ENCODE results near the gene MYOM3. TPM values are rescaled to one million over a fixed set of nuclear protein-coding genes. Genes with fewer than 3 reads are reported as not detected.

Gene MYOM3
- polyA plus RNA-seq, 1 donor from 2014 or later = not detected

- no peaks in the 10 kb centered on the region for H3F3A ChIP-seq (ENCODE audit: insufficient read depth, low read length, poor library complexity, severe bottlenecking)
- H3K36me3 ChIP-seq (ENCODE audit: insufficient read depth, low read length) = no peaks in the 10 kb centered on the region
- no peak overlapping the region for H2AFZ ChIP-seq (ENCODE audit: low read depth, low read length)
- no peaks in the 10 kb centered on the region for H4K20me1 ChIP-seq (ENCODE audit: insufficient read depth)
- no peak overlapping the region for H3K9ac ChIP-seq (ENCODE audit: low read length)
- no peaks in the 10 kb centered on the region for H3K79me2 ChIP-seq (replicated peaks; ENCODE audit: insufficient read depth, low read length)
- no peaks in the 10 kb centered on the region for H3K9me3 ChIP-seq (ENCODE audit: low read length)
- no peak overlapping the region for H3K4me3 ChIP-seq (ENCODE audit: low read length)
- TF ChIP-seq SMC3 (conservative IDR thresholded peaks at IDR 0.05; ENCODE audit: poor library complexity) = no peak
- no peak for TF ChIP-seq EP300 (conservative IDR thresholded peaks at IDR 0.05; ENCODE audit: poor library complexity, severe bottlenecking)
- TF ChIP-seq EZH2 (IDR thresholded peaks at IDR 0.05; ENCODE audit: borderline replicate concordance, insufficient read depth, low read length, poor library complexity, severe bottlenecking) = no peak
- TF ChIP-seq POLR2AphosphoS5 (IDR thresholded peaks at IDR 0.05) = no peak
- TF ChIP-seq MXI1 (conservative IDR thresholded peaks at IDR 0.05; ENCODE audit: poor library complexity, severe bottlenecking) = no peak
- no peak for TF ChIP-seq TAF1 (IDR thresholded peaks at IDR 0.05; ENCODE audit: low read depth)
- TF ChIP-seq REST (IDR thresholded peaks at IDR 0.05; ENCODE audit: borderline replicate concordance) = no peak
- no peak for TF ChIP-seq CTCF (IDR thresholded peaks at IDR 0.05; ENCODE audit: poor library complexity, severe bottlenecking)
- H3K4me2 ChIP-seq (ENCODE audit: low read length) = no peak overlapping the region
- H3K27ac ChIP-seq (ENCODE audit: low read length) = no peak overlapping the region
- H3K9me2 ChIP-seq (ENCODE audit: insufficient read depth, low read length) = no peaks in the 10 kb centered on the region
- no peaks in the 10 kb centered on the region for H3K27me3 ChIP-seq (ENCODE audit: insufficient read depth, low read depth, low read length)
Observed at GRCh38 chr1:24042315-24042714, 69.6 kb downstream of the MYOM3 start.

GRCh38 chr1:24036088-24036487, 75.8 kb downstream of the MYOM3 start:
- TF ChIP-seq MXI1 (conservative IDR thresholded peaks at IDR 0.05; ENCODE audit: poor library complexity, severe bottlenecking) = no peak
- TF ChIP-seq EZH2 (IDR thresholded peaks at IDR 0.05; ENCODE audit: borderline replicate concordance, insufficient read depth, low read length, poor library complexity, severe bottlenecking) = no peak
- no peak for TF ChIP-seq CTCF (IDR thresholded peaks at IDR 0.05; ENCODE audit: poor library complexity, severe bottlenecking)
- TF ChIP-seq TAF1 (IDR thresholded peaks at IDR 0.05; ENCODE audit: low read depth) = no peak
- no peak for TF ChIP-seq EP300 (conservative IDR thresholded peaks at IDR 0.05; ENCODE audit: poor library complexity, severe bottlenecking)
- TF ChIP-seq SMC3 (conservative IDR thresholded peaks at IDR 0.05; ENCODE audit: poor library complexity) = no peak
- TF ChIP-seq REST (IDR thresholded peaks at IDR 0.05; ENCODE audit: borderline replicate concordance) = no peak
- no peak for TF ChIP-seq RAD21 (conservative IDR thresholded peaks at IDR 0.05)
- H2AFZ ChIP-seq (ENCODE audit: low read depth, low read length) = no peak overlapping the region
- H4K20me1 ChIP-seq (ENCODE audit: insufficient read depth) = no peaks in the 10 kb centered on the region
- H3K4me2 ChIP-seq (ENCODE audit: low read length) = no peak overlapping the region
- no peaks in the 10 kb centered on the region for H3K36me3 ChIP-seq (ENCODE audit: insufficient read depth, low read length)
- H3K79me2 ChIP-seq (replicated peaks; ENCODE audit: insufficient read depth, low read length) = no peaks in the 10 kb centered on the region
- H3K9ac ChIP-seq (ENCODE audit: low read length) = no peak overlapping the region
- no peaks in the 10 kb centered on the region for H3K27me3 ChIP-seq (ENCODE audit: insufficient read depth, low read depth, low read length)
- H3K9me2 ChIP-seq (ENCODE audit: insufficient read depth, low read length) = no peaks in the 10 kb centered on the region
- H3F3A ChIP-seq (ENCODE audit: insufficient read depth, low read length, poor library complexity, severe bottlenecking) = no peaks in the 10 kb centered on the region
- H3K27ac ChIP-seq (ENCODE audit: low read length) = no peak overlapping the region
- H3K9me3 ChIP-seq (ENCODE audit: low read length) = no peaks in the 10 kb centered on the region
- no peak overlapping the region for H3K4me3 ChIP-seq (ENCODE audit: low read length)

All from neural cell (in vitro differentiated cells).